C4-2B (cell line): ENCODE data around the gene TSPAN2.

Experiments used
- CTCF ChIP-seq: fragments of 450-650 bp; conservative IDR thresholded peaks from 2 replicates; pipeline ENCODE4 v1.5.1; 2017; ENCODE audit warnings: mild to moderate bottlenecking
- ZFX ChIP-seq: fragments of 450-650 bp; IDR thresholded peaks from 2 replicates; pipeline ENCODE4 v1.6.1; 2017

GRCh38 chr1:115118611-115119010, 29.3 kb upstream of the TSPAN2 start:
- TF ChIP-seq CTCF, result no peak
- TF ChIP-seq ZFX, result no peak
